Activated naive CD8-positive, alpha-beta T cell treated with anti-CD3 and anti-CD28 coated beads, Interleukin-2, amount 50 U/mL, for 16 hours (primary cell): ENCODE data around the gene CNTNAP2.
"Not testable (repeated sequence)": the region's sequence is repeated elsewhere in the genome, so short reads cannot be mapped to it uniquely, and the experiment has no call there.

Experiments used
- DNase-seq: peaks from one replicate; pipeline ENCODE4 v3.0.0-alpha.2; 2020; ENCODE audit warnings: low read depth, low spot score

The CNTNAP2 gene

GRCh38 chr7:147089608-147090007 is 973.0 kb downstream of the CNTNAP2 start:
- no peak for DNase-seq

- no peak for DNase-seq
These were observed 980.0 kb downstream of the CNTNAP2 start for GRCh38 chr7:147096629-147097028.

- no peak for DNase-seq
These were observed 986.6 kb downstream of the CNTNAP2 start for GRCh38 chr7:147103224-147103623.

GRCh38 chr7:147106746-147107145 is 990.1 kb downstream of the CNTNAP2 start:
- no peak for DNase-seq

- DNase-seq: not testable (repeated sequence)
These were observed 997.9 kb downstream of the CNTNAP2 start for GRCh38 chr7:147114525-147114924.

GRCh38 chr7:147136352-147136751 is 1019.8 kb downstream of the CNTNAP2 start:
- DNase-seq: no peak

- no peak for DNase-seq
These were observed 1028.6 kb downstream of the CNTNAP2 start for GRCh38 chr7:147145194-147145593.

GRCh38 chr7:147146169-147146568 is 1029.6 kb downstream of the CNTNAP2 start:
- DNase-seq: no peak

GRCh38 chr7:147151661-147152060 is 1035.1 kb downstream of the CNTNAP2 start:
- DNase-seq: no peak

GRCh38 chr7:147153571-147153970 is 1037.0 kb downstream of the CNTNAP2 start:
- DNase-seq: no peak

GRCh38 chr7:147161405-147161804 is 1044.8 kb downstream of the CNTNAP2 start:
- no peak for DNase-seq

GRCh38 chr7:147170341-147171012 is 1053.9 kb downstream of the CNTNAP2 start:
- DNase-seq: no peak

GRCh38 chr7:147171013-147171391 is 1054.4 kb downstream of the CNTNAP2 start:
- DNase-seq: no peak

GRCh38 chr7:147173883-147174282 is 1057.3 kb downstream of the CNTNAP2 start:
- DNase-seq: no peak

- DNase-seq: no peak
These were observed 1066.3 kb downstream of the CNTNAP2 start for GRCh38 chr7:147182874-147183273.

GRCh38 chr7:147183276-147183675 is 1066.7 kb downstream of the CNTNAP2 start:
- no peak for DNase-seq

GRCh38 chr7:147188467-147188866 is 1071.9 kb downstream of the CNTNAP2 start:
- no peak for DNase-seq

GRCh38 chr7:147193476-147193875 is 1076.9 kb downstream of the CNTNAP2 start:
- DNase-seq: no peak

GRCh38 chr7:147196481-147196880 is 1079.9 kb downstream of the CNTNAP2 start:
- no peak for DNase-seq

- DNase-seq: no peak
These were observed 1080.4 kb downstream of the CNTNAP2 start for GRCh38 chr7:147197006-147197405.

- DNase-seq: no peak
These were observed 1083.3 kb downstream of the CNTNAP2 start for GRCh38 chr7:147199868-147200267.

- DNase-seq: no peak
These were observed 1091.4 kb downstream of the CNTNAP2 start for GRCh38 chr7:147207988-147208387.

GRCh38 chr7:147231275-147231674 is 1114.7 kb downstream of the CNTNAP2 start:
- no peak for DNase-seq
